SU-DHL-6 (cell line): ENCODE results near the gene SRA1.

Source experiments
- H2AFZ ChIP-seq: fragments of 200-600 bp; sonication (generic); 2 replicates; pipeline ENCODE4 v1.6.1; 2014; ENCODE audit warnings: low read depth, mild to moderate bottlenecking, moderate library complexity, mixed read lengths, antibody characterized with exemption, low read length; ENCODE audit not compliant: severe bottlenecking
- H3F3A ChIP-seq: fragments of 200-600 bp; shearing (Covaris generic); 2 replicates; pipeline ENCODE4 v1.6.0; 2016; ENCODE audit warnings: antibody characterized with exemption, mild to moderate bottlenecking; ENCODE audit not compliant: insufficient read depth
- H3K27ac ChIP-seq: fragments of 200-600 bp; sonication (generic); 2 replicates; pipeline ENCODE4 v1.5.1; 2016; ENCODE audit warnings: low read depth, mild to moderate bottlenecking, low read length, moderate library complexity, mixed read lengths
- H3K27me3 ChIP-seq: fragments of 200-600 bp; sonication (generic), shearing (Covaris generic); 2 replicates; pipeline ENCODE4 v1.6.0; 2014; ENCODE audit warnings: mild to moderate bottlenecking, low read length
- H3K36me3 ChIP-seq: fragments of 200-600 bp; sonication (generic); 2 replicates; pipeline ENCODE4 v1.6.1; 2014; ENCODE audit warnings: mild to moderate bottlenecking, low read length, mixed read lengths
- H3K4me2 ChIP-seq: fragments of 300-600, 200-600 bp; shearing (Covaris generic), sonication (generic); 2 replicates; pipeline ENCODE4 v1.6.0; 2014; ENCODE audit warnings: low read length, low read depth, mild to moderate bottlenecking; ENCODE audit not compliant: poor library complexity, severe bottlenecking
- H3K4me3 ChIP-seq: fragments of 200-600 bp; sonication (generic); 2 replicates; pipeline ENCODE4 v1.5.1; 2014; ENCODE audit warnings: antibody characterized with exemption, low read length, mild to moderate bottlenecking, mixed read lengths; ENCODE audit not compliant: insufficient read depth, poor library complexity, severe bottlenecking
- H3K79me2 ChIP-seq: fragments of 200-600 bp; sonication (generic); 2 replicates; pipeline ENCODE4 v1.6.1; 2014; ENCODE audit warnings: mild to moderate bottlenecking, low read length, moderate library complexity; ENCODE audit not compliant: insufficient read depth
- H3K9ac ChIP-seq: fragments of 200-600 bp; sonication (generic); 2 replicates; pipeline ENCODE4 v1.7.0; 2014; ENCODE audit warnings: mild to moderate bottlenecking, low read length
- H3K9me2 ChIP-seq: fragments of 200-600 bp; sonication (generic); replicated peaks from 2 replicates; pipeline ENCODE4 v1.6.1; 2014; ENCODE audit warnings: low read length; ENCODE audit not compliant: insufficient read depth
- H3K9me3 ChIP-seq: fragments of 200-600 bp; sonication (generic); 2 replicates; pipeline ENCODE4 v1.6.1; 2014; ENCODE audit warnings: low read length, mixed read lengths; ENCODE audit not compliant: insufficient read depth
- H4K20me1 ChIP-seq: fragments of 200-600 bp; sonication (generic); 2 replicates; pipeline ENCODE4 v1.6.1; 2014; ENCODE audit warnings: low read depth, mild to moderate bottlenecking, antibody characterized with exemption, low read length, moderate library complexity, mixed read lengths
- CTCF ChIP-seq: fragments of 200-600 bp; sonication (generic); IDR thresholded peaks from one replicate; pipeline ENCODE4 v1.5.1; 2017; ENCODE audit warnings: antibody characterized with exemption, mild to moderate bottlenecking, low read length, moderate library complexity; ENCODE audit not compliant: insufficient read depth, poor library complexity, severe bottlenecking
- EZH2phosphoT487 ChIP-seq: fragments of 200-600 bp; sonication (generic), shearing (Covaris generic); conservative IDR thresholded peaks from 2 replicates; pipeline ENCODE4 v1.6.1; 2018; ENCODE audit warnings: mild to moderate bottlenecking, antibody characterized with exemption, low read length, moderate library complexity, mixed read lengths

The SRA1 gene

DNA sequence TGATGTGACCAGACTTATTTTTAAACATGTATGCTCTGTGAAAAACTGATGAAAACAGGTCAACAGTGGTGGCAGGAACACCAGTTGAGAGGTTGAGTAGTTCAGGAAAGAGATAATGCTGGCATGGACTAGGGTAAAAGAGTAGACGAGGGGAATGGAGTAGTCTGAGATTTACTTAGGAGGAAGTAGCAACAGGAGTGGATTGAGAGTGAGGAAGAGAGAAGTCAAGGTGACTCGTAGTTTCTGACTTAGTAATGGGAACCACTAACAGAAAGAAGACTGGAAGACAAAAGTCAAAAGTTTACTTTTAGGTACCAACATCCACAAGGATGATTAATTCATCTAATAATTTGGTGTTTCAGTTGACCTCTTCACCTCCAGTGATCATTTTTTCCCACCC lies 3.6 kb downstream of the SRA1 start:
- Histone ChIP-seq H3K9ac (no peak overlapping the region), H3K9me3 (no peaks in the 10 kb centered on the region), H3K4me3 (no peak overlapping the region), H3K79me2 (peaks cover 45% of the 10 kb centered on the region), H3K4me2 (peak overlapping the region; percentile 3), H3K9me2 (no peaks in the 10 kb centered on the region), H2AFZ (no peak overlapping the region), H3K27ac (no peak overlapping the region), H4K20me1 (no peaks in the 10 kb centered on the region), H3K36me3 (0 out of 2 replicates have a peak, but pooled peaks cover 3% of the 10 kb centered on the region), H3K27me3 (no peaks in the 10 kb centered on the region), H3F3A (peaks cover 5% of the 10 kb centered on the region; the same call in 1 of the 2 replicates)
- no peak for TF ChIP-seq CTCF
- no peak for TF ChIP-seq EZH2phosphoT487

DNA sequence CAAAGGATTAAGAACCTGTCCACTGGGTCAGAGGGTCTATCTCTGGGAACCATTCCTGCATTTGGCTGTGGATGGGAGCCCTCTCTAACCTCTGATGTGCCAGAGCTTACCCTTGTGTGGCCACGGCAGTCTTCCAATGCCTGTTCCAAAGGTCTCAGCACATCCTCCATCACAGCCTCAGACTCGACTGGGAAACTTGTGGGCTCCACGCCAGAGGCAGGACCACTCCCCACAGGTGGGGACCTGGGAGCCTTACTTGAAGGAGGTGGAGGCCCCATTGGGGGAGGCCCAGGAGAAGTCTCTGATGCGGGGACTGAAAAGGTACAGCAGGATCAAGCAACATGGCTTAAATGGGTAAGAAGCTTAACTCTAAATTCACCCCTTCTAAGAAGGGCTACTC lies 5.4 kb downstream of the SRA1 start:
- Histone ChIP-seq H3K79me2 (peaks cover 43% of the 10 kb centered on the region), H3K9me3 (no peaks in the 10 kb centered on the region), H3K4me2 (no peak overlapping the region), H3K4me3 (no peak overlapping the region), H3K27ac (no peak overlapping the region), H3K36me3 (0 out of 2 replicates have a peak, but pooled peaks cover 3% of the 10 kb centered on the region), H3K27me3 (no peaks in the 10 kb centered on the region), H2AFZ (no peak overlapping the region), H3F3A (peaks cover 5% of the 10 kb centered on the region; the same call in 1 of the 2 replicates), H3K9ac (no peak overlapping the region), H3K9me2 (no peaks in the 10 kb centered on the region), H4K20me1 (no peaks in the 10 kb centered on the region)
- TF ChIP-seq CTCF (no peak), EZH2phosphoT487 (no peak)

GRCh38 chr5:140550147-140551079 lies 6.9 kb downstream of the SRA1 start:
- no peaks in the 10 kb centered on the region for H4K20me1 ChIP-seq
- H3K79me2 ChIP-seq = peaks cover 28% of the 10 kb centered on the region
- H3K9me2 ChIP-seq = no peaks in the 10 kb centered on the region
- H3K36me3 ChIP-seq = 0 out of 2 replicates have a peak, but pooled peaks cover 3% of the 10 kb centered on the region
- H3K27ac ChIP-seq = no peak overlapping the region
- no peak overlapping the region for H2AFZ ChIP-seq
- no peak overlapping the region for H3K4me3 ChIP-seq
- no peak overlapping the region for H3K9ac ChIP-seq
- peaks cover 11% of the 10 kb centered on the region; the same call in 1 of the 2 replicates for H3F3A ChIP-seq
- H3K27me3 ChIP-seq = no peaks in the 10 kb centered on the region
- no peak overlapping the region for H3K4me2 ChIP-seq
- TF ChIP-seq CTCF (no peak), EZH2phosphoT487 (no peak)
- H3K9me3 ChIP-seq = no peaks in the 10 kb centered on the region
